CD4-positive, alpha-beta T cell (primary cell): ENCODE data around the gene OR4D5. TPM values are rescaled to one million over a fixed set of nuclear protein-coding genes. Genes with fewer than 3 reads are reported as not detected.

Source experiments
- ATAC-seq: fragments of 200-7000 bp; cut with Tn5 transposase; one replicate; pipeline ENCODE4 v1.10.0; 2022; ENCODE audit warnings: mild to moderate bottlenecking; ENCODE audit not compliant: poor library complexity
- CTCF ChIA-PET: fragments of 350-600 bp; sonication (Branson Sonifier 250); formaldehyde crosslinking; loops from one replicate; lab custom pipeline; 2021; ENCODE audit warnings: antibody characterized with exemption, inconsistent platforms; lab: Charles Lee
- POLR2A ChIA-PET: fragments of 350-600 bp; sonication (Branson Sonifier 250); formaldehyde crosslinking; loops from one replicate; lab custom pipeline; 2021; ENCODE audit warnings: antibody characterized with exemption, inconsistent platforms; lab: Charles Lee
- DNase-seq, 14 experiments: peaks; one replicate each; pipeline ENCODE4 v3.0.0-alpha.2; 2013 to 2020; ENCODE audit warnings: mixed read lengths in 2 of 14
- H3K27ac ChIP-seq, 2 donors: one replicate each; pipeline versions ENCODE4 v1.5.1 to v1.7.0; 2013; ENCODE audit warnings: low read length in 2 of 2, low read depth in 1 of 2, mild to moderate bottlenecking in 1 of 2
- H3K27me3 ChIP-seq, 2 experiments: 1 replicate in 1 of 2; 2 replicates in 1 of 2; pipeline versions ENCODE4 v1.6.1 to v1.7.0; 2013; ENCODE audit warnings: low read length in 2 of 2, control low read depth in 1 of 2, mild to moderate bottlenecking in 1 of 2, moderate library complexity in 1 of 2; ENCODE audit not compliant: insufficient read depth in 2 of 2, control insufficient read depth in 1 of 2
- H3K36me3 ChIP-seq: one replicate; pipeline ENCODE4 v1.6.1; 2013; ENCODE audit warnings: low read length, control low read depth; ENCODE audit not compliant: insufficient read depth
- H3K4me1 ChIP-seq: one replicate; pipeline ENCODE4 v1.6.1; 2013; ENCODE audit warnings: low read length, control low read depth; ENCODE audit not compliant: insufficient read depth
- H3K4me3 ChIP-seq: one replicate; pipeline ENCODE4 v1.5.1; 2013; ENCODE audit warnings: mild to moderate bottlenecking, low read length, moderate library complexity
- H3K9me3 ChIP-seq, 2 experiments: 1 replicate in 1 of 2; 2 replicates in 1 of 2; pipeline versions ENCODE4 v1.6.1 to v1.7.0; 2013; ENCODE audit warnings: low read length in 2 of 2, mild to moderate bottlenecking in 2 of 2, control low read depth in 1 of 2, moderate library complexity in 1 of 2; ENCODE audit not compliant: control insufficient read depth in 1 of 2, insufficient read depth in 1 of 2
- H3K27ac Mint-ChIP-seq: one replicate; pipeline ENCODE4 v1.8.0; 2020; ENCODE audit warnings: mixed read lengths
- H3K27me3 Mint-ChIP-seq: one replicate; pipeline ENCODE4 v1.8.0; 2021; ENCODE audit warnings: mixed read lengths
- H3K36me3 Mint-ChIP-seq: one replicate; pipeline ENCODE4 v1.8.0; 2021; ENCODE audit warnings: low read depth, mixed read lengths
- H3K4me1 Mint-ChIP-seq: one replicate; pipeline ENCODE4 v1.8.0; 2021; ENCODE audit warnings: low read depth, mixed read lengths
- H3K4me3 Mint-ChIP-seq: one replicate; pipeline ENCODE4 v1.8.0; 2020; ENCODE audit warnings: mild to moderate bottlenecking, mixed read lengths
- H3K9me3 Mint-ChIP-seq: one replicate; pipeline ENCODE4 v1.8.0; 2020; ENCODE audit warnings: mixed read lengths
- intact Hi-C, 2 experiments: fragments of 100-400 bp; cut with DNase I in 1 of 2; cut with micrococcal nuclease in 1 of 2; formaldehyde crosslinking; loops; one replicate each; pipeline versions ENCODE4 v1.15.1 to v1.9.0; 2023 to 2025; cut with DNase I, micrococcal nuclease
- polyA plus RNA-seq, 2 donors: library from polyadenylated mRNA; unstranded; fragments of 120-200 nt; gene quantifications; one replicate each; pipeline ENCODE4 v1.2.1, GENCODE V29; 2013
- total RNA-seq, 174 experiments: library from RNA in 2 of 174; stranded (reverse) in 2 of 174; gene quantifications; one replicate each; pipeline ENCODE4 v1.2.3 and lab custom pipeline; 2021 to 2026
- TF ChIP-seq, protein P1 (sequence below): fragments of 200-600 bp; IDR thresholded peaks from one replicate; pipeline ENCODE4 v1.8.0; 2022; ENCODE audit warnings: antibody characterized with exemption, mild to moderate bottlenecking

The OR4D5 gene
- total RNA-seq = not detected
- polyA plus RNA-seq (2013, experiment 1 of 2) = not detected
- not detected for polyA plus RNA-seq (2013, experiment 2 of 2)
- 0 to 0.08 (median 0) reads per million in 172 experiments for total RNA-seq (lab: John Stamatoyannopoulos, UW)

DNA sequence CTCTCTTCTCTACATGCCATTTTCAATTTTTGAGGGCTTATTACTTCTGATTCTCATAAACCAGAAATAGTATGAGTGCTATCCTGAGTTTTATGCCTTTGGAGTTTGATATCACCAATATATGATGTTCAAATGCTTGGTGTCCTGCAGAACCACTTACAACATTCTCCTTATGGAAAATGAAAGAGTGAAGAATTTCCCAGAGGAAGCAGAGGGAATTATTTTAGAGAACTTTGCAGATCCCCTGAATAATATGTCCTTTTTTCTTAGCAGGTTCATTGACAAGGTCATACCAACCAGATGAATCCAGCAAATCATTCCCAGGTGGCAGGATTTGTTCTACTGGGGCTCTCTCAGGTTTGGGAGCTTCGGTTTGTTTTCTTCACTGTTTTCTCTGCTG, at the start of gene OR4D5:
Gene OR4D5 (plus strand): TSS at position 301 of the 400 bp plus-strand sequence. CDS start 0 bp downstream, at position 301.
- peaks cover 0 to 9% of the 10 kb centered on the region in 2 experiments for H3K9me3 ChIP-seq
- ChIA-PET CTCF (no interaction called here), POLR2A (no interaction called here)
- no peak for ATAC-seq
- Mint-ChIP-seq H3K9me3 (no peaks in the 10 kb centered on the region), H3K27me3 (no peaks in the 10 kb centered on the region), H3K27ac (no peak within 1 kb of the TSS), H3K4me3 (no peak within 1 kb of the TSS), H3K36me3 (no peaks in the 10 kb centered on the region), H3K4me1 (no peaks in the 10 kb centered on the region)
- no peak within 1 kb of the TSS for H3K4me3 ChIP-seq
- no peak for DNase-seq
- no peak within 1 kb of the TSS for H3K27ac ChIP-seq
- TF ChIP-seq, protein P1, sequence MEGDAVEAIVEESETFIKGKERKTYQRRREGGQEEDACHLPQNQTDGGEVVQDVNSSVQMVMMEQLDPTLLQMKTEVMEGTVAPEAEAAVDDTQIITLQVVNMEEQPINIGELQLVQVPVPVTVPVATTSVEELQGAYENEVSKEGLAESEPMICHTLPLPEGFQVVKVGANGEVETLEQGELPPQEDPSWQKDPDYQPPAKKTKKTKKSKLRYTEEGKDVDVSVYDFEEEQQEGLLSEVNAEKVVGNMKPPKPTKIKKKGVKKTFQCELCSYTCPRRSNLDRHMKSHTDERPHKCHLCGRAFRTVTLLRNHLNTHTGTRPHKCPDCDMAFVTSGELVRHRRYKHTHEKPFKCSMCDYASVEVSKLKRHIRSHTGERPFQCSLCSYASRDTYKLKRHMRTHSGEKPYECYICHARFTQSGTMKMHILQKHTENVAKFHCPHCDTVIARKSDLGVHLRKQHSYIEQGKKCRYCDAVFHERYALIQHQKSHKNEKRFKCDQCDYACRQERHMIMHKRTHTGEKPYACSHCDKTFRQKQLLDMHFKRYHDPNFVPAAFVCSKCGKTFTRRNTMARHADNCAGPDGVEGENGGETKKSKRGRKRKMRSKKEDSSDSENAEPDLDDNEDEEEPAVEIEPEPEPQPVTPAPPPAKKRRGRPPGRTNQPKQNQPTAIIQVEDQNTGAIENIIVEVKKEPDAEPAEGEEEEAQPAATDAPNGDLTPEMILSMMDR = no peak
- no peaks in the 10 kb centered on the region for H3K36me3 ChIP-seq
- H3K27me3 ChIP-seq = no peaks in the 10 kb centered on the region
- H3K4me1 ChIP-seq = no peaks in the 10 kb centered on the region
- intact Hi-C loops = no loop called here

DNA sequence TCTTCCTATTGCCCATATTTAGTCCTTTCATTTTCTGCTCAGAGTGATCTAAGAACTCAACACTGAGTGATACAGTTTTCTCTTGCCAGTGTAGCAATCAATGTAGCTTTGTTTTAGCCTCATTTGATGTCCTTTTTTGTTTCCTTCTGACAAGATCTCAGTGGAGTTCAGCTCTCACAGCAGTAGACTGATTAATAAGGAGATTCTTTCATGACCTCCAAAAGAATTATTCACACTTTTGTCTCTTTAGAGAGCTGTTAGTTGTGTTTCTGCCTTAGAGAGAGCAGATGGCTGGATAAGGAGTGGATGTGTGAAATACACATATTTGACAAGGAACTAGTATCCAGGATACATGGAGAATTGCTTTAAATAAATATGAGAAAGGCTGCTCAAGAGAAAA, 47.4 kb upstream of the OR4D5 start:
- Mint-ChIP-seq H3K4me1 (no peaks in the 10 kb centered on the region), H3K4me3 (no peak overlapping the region), H3K27ac (no peak overlapping the region), H3K36me3 (no peaks in the 10 kb centered on the region), H3K27me3 (peaks cover 13% of the 10 kb centered on the region), H3K9me3 (no peaks in the 10 kb centered on the region)
- Histone ChIP-seq H3K4me3 (no peak overlapping the region), H3K27me3 (no peaks in the 10 kb centered on the region), H3K36me3 (no peaks in the 10 kb centered on the region), H3K9me3 (no peaks in the 10 kb centered on the region), H3K27ac (no peak overlapping the region), H3K4me1 (no peaks in the 10 kb centered on the region)
- ChIA-PET CTCF (no interaction called here), POLR2A (no interaction called here)
- ATAC-seq = no peak
- intact Hi-C loops = no loop called here
- TF ChIP-seq, protein P1 = no peak
- no peak for DNase-seq

DNA sequence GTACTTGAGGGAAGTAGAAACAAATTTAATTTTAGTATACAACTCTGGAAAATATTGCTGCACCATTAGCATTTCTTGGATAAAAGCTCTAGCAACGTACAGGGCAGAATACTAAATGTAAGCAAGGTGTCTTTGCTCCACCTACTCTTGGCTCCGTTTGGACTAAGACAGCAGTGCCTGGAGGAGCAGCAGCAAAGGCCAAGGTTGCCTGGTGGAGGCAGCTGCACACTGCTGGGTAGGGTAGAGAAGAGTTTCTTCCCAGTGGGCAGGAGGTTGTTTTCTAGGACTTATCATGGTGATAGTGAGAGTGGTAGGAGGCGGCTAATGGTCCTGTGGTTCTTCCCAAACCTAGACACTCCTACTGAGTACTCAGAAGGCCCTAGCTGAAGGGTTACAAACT, 39.6 kb upstream of the OR4D5 start:
- no peaks in the 10 kb centered on the region for H3K27me3 ChIP-seq
- peaks cover 11% of the 10 kb centered on the region for H3K27me3 Mint-ChIP-seq
- no peak overlapping the region for H3K27ac ChIP-seq
- no peak for ATAC-seq
- CTCF ChIA-PET = no interaction called here
- H3K9me3 ChIP-seq = no peaks in the 10 kb centered on the region
- no peaks in the 10 kb centered on the region for H3K36me3 Mint-ChIP-seq
- no peaks in the 10 kb centered on the region for H3K4me1 ChIP-seq
- H3K9me3 Mint-ChIP-seq = no peaks in the 10 kb centered on the region
- intact Hi-C loops = no loop called here
- no peaks in the 10 kb centered on the region for H3K4me1 Mint-ChIP-seq
- no peak overlapping the region for H3K27ac Mint-ChIP-seq
- H3K4me3 ChIP-seq = no peak overlapping the region
- H3K36me3 ChIP-seq = no peaks in the 10 kb centered on the region
- POLR2A ChIA-PET = no interaction called here
- no peak overlapping the region for H3K4me3 Mint-ChIP-seq
- no peak for DNase-seq
- TF ChIP-seq, protein P1 = no peak
